ENCODE measurements around the gene COL6A2. TPM values are rescaled to one million over a fixed set of nuclear protein-coding genes. Genes with fewer than 3 reads are reported as not detected.
"Not testable (repeated sequence)": the region's sequence is repeated elsewhere in the genome, so short reads cannot be mapped to it uniquely, and the experiment has no call there.

COL6A2 gene
- total RNA-seq, 1 experiment from 2014 or later: 111 TPM

DNA sequence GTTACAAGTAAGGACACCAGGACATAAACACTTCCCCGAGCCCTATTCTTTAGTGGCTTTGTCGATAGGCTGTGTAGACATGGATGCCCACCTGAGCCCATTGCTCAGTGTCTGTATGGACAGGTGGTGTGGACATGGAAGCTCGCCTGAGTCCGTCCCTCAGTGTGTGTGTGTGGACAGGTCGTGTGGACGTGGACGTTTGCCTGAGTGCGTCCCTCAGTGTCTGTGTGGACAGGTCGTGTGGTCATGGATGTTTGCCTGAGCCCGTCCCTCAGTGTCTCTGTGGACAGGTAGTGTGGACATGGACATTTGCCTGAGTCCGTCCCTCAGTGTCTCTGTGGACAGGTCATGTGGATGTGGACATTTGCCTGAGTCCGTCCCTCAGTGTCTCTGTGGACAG lies 38.7 kb upstream of the COL6A2 start:
- Mint-ChIP-seq H3K27me3 (ENCODE audit: low read depth) (peaks cover 15% of the 10 kb centered on the region), H3K4me1 (peaks cover 3% of the 10 kb centered on the region), H3K4me3 (no peak overlapping the region), H3K9me3 (peaks cover 53% of the 10 kb centered on the region), H3K27ac (no peak overlapping the region), H3K36me3 (peaks cover 43% of the 10 kb centered on the region)
- CTCF ChIA-PET: no interaction called here
- POLR2A ChIA-PET: no interaction called here
- ATAC-seq: no peak
- TF ChIP-seq RELA (CRISPR knock-in tag; IDR thresholded peaks at IDR 0.05; ENCODE audit: borderline replicate concordance) (no peak), ZNF396 (CRISPR knock-in tag; IDR thresholded peaks at IDR 0.05; ENCODE audit: borderline replicate concordance) (no peak), CBFB (CRISPR knock-in tag; IDR thresholded peaks at IDR 0.05; ENCODE audit: low read depth) (no peak), NFATC4 (CRISPR knock-in tag; IDR thresholded peaks at IDR 0.05) (no peak), ZNF317 (CRISPR knock-in tag; IDR thresholded peaks at IDR 0.05; ENCODE audit: borderline replicate concordance, low read depth) (no peak), ESRRA (CRISPR knock-in tag; IDR thresholded peaks at IDR 0.05; ENCODE audit: borderline replicate concordance) (no peak), NFYB (CRISPR knock-in tag; conservative IDR thresholded peaks at IDR 0.05; ENCODE audit: low read depth) (no peak)
- TF ChIP-seq, protein P1, sequence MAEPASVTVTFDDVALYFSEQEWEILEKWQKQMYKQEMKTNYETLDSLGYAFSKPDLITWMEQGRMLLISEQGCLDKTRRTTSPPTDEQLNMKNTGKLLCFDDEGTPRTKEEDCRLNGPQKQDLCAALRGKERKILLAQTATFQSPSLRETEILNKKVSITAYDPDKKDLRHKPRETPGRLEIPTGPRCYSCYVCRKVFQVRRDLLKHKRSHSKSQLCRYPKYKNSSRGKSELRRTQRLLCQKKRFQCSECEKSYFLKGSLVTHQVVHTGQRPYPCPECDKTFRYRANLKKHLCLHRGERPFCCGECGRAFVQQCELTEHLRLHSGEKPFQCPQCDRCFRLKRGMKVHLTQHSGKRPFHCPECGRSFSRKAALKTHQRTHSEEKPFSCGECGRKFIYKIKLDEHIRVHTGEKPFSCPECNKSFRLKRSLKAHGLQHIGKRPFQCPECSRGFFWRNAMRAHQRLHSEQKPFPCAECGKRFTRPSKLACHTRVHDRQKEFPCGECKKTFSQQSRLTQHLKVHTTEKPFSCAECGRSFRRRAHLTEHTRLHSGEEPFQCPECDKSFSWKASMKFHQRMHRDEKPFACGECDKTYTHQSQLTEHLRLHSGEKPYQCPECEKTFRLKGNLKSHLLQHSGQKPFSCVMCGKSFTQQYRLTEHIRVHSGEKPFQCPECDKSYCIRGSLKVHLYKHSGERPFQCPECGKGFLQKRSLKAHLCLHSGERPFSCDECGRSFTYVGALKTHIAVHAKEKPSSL (CRISPR knock-in tag; conservative IDR thresholded peaks at IDR 0.05): no peak
- TF ChIP-seq, protein P2, sequence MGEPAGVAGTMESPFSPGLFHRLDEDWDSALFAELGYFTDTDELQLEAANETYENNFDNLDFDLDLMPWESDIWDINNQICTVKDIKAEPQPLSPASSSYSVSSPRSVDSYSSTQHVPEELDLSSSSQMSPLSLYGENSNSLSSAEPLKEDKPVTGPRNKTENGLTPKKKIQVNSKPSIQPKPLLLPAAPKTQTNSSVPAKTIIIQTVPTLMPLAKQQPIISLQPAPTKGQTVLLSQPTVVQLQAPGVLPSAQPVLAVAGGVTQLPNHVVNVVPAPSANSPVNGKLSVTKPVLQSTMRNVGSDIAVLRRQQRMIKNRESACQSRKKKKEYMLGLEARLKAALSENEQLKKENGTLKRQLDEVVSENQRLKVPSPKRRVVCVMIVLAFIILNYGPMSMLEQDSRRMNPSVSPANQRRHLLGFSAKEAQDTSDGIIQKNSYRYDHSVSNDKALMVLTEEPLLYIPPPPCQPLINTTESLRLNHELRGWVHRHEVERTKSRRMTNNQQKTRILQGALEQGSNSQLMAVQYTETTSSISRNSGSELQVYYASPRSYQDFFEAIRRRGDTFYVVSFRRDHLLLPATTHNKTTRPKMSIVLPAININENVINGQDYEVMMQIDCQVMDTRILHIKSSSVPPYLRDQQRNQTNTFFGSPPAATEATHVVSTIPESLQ (CRISPR knock-in tag; IDR thresholded peaks at IDR 0.05): no peak
- TF ChIP-seq, protein P3, sequence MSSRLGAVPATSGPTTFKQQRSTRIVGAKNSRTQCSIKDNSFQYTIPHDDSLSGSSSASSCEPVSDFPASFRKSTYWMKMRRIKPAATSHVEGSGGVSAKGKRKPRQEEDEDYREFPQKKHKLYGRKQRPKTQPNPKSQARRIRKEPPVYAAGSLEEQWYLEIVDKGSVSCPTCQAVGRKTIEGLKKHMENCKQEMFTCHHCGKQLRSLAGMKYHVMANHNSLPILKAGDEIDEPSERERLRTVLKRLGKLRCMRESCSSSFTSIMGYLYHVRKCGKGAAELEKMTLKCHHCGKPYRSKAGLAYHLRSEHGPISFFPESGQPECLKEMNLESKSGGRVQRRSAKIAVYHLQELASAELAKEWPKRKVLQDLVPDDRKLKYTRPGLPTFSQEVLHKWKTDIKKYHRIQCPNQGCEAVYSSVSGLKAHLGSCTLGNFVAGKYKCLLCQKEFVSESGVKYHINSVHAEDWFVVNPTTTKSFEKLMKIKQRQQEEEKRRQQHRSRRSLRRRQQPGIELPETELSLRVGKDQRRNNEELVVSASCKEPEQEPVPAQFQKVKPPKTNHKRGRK (CRISPR knock-in tag; IDR thresholded peaks at IDR 0.05; ENCODE audit: borderline replicate concordance): no peak
- TF ChIP-seq, protein P4, sequence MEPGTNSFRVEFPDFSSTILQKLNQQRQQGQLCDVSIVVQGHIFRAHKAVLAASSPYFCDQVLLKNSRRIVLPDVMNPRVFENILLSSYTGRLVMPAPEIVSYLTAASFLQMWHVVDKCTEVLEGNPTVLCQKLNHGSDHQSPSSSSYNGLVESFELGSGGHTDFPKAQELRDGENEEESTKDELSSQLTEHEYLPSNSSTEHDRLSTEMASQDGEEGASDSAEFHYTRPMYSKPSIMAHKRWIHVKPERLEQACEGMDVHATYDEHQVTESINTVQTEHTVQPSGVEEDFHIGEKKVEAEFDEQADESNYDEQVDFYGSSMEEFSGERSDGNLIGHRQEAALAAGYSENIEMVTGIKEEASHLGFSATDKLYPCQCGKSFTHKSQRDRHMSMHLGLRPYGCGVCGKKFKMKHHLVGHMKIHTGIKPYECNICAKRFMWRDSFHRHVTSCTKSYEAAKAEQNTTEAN (CRISPR knock-in tag; IDR thresholded peaks at IDR 0.05): no peak
- DNase-seq (ENCODE audit: low spot score): no peak

DNA sequence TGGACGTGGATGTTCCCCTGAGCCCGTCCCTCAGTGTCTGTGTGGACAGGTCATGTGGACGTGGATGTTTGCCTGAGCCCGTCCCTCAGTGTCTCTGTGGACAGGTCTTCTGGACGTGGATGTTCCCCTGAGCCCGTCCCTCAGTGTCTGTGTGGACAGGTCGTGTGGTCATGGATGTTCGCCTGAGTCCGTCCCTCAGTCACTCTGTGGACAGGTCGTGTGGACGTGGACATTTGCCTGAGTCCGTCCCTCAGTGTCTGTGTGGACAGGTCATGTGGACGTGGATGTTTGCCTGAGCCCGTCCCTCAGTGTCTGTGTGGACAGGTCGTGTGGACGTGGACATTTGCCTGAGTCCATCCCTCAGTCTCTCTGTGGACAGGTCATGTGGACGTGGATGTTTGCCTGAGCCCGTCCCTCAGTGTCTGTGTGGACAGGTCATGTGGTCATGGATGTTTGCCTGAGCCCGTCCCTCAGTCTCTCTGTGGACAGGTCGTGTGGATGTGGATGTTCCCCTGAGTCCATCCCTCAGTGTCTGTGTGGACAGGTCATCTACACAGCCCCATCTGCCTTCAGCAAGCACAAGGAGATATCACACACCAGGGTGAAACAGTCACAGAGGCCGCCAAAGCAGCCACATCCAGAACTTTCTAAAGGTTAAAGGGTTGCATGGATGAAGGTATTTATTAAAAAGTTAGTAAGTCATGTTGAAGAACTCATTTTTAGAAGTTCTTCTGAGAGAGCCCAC lies 38.0 kb upstream of the COL6A2 start:
- H3K4me1 Mint-ChIP-seq; POLR2A ChIA-PET; ATAC-seq; CTCF ChIA-PET; H3K4me3 Mint-ChIP-seq; DNase-seq (ENCODE audit: low spot score); H3K27ac Mint-ChIP-seq: not testable (repeated sequence)
- peaks cover 53% of the 10 kb centered on the region for H3K9me3 Mint-ChIP-seq
- H3K36me3 Mint-ChIP-seq: peaks cover 43% of the 10 kb centered on the region
- peaks cover 15% of the 10 kb centered on the region for H3K27me3 Mint-ChIP-seq (ENCODE audit: low read depth)

DNA sequence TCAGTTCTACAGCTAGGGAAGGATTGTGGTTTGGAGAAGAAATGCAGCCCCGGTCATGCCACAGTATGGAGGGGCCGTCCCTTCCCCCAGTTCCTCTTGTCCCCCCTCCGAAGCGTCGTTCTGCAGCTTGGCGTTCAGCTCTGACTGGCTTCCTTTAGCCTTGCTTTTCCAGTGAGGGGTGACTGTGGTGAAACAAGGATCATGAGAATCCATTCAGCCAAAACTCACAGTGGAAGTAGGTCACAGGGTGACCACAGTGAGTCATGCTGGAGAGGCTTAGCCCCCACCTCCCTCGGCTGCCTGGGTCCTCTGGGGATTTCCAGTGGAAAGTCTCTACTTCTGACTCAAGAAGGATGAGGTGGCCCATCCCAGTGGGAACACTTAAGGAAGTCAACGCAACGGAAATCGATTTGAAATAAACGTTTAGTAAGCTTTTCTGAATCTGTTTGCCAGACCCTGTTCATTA lies 37.3 kb upstream of the COL6A2 start:
- H3K36me3 Mint-ChIP-seq: peaks cover 43% of the 10 kb centered on the region
- H3K4me3 Mint-ChIP-seq: no peak overlapping the region
- H3K27me3 Mint-ChIP-seq (ENCODE audit: low read depth): peaks cover 15% of the 10 kb centered on the region
- ATAC-seq: no peak
- POLR2A ChIA-PET: no interaction called here
- CTCF ChIA-PET: no interaction called here
- peaks cover 53% of the 10 kb centered on the region for H3K9me3 Mint-ChIP-seq
- no peak for DNase-seq (ENCODE audit: low spot score)
- peaks cover 6% of the 10 kb centered on the region for H3K4me1 Mint-ChIP-seq
- TF ChIP-seq, protein P5, sequence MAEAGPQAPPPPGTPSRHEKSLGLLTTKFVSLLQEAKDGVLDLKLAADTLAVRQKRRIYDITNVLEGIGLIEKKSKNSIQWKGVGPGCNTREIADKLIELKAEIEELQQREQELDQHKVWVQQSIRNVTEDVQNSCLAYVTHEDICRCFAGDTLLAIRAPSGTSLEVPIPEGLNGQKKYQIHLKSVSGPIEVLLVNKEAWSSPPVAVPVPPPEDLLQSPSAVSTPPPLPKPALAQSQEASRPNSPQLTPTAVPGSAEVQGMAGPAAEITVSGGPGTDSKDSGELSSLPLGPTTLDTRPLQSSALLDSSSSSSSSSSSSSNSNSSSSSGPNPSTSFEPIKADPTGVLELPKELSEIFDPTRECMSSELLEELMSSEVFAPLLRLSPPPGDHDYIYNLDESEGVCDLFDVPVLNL (CRISPR knock-in tag; IDR thresholded peaks at IDR 0.05; ENCODE audit: borderline replicate concordance, low read depth): no peak
- no peak for TF ChIP-seq SMAD4 (CRISPR knock-in tag; IDR thresholded peaks at IDR 0.05)
- no peak for TF ChIP-seq ZNF396 (CRISPR knock-in tag; IDR thresholded peaks at IDR 0.05; ENCODE audit: borderline replicate concordance)
- TF ChIP-seq MXD4 (CRISPR knock-in tag; IDR thresholded peaks at IDR 0.05; ENCODE audit: borderline replicate concordance): no peak
- TF ChIP-seq GRHL2 (CRISPR knock-in tag; IDR thresholded peaks at IDR 0.05; ENCODE audit: insufficient replicate concordance, severe bottlenecking): no peak
- TF ChIP-seq CBFB (CRISPR knock-in tag; IDR thresholded peaks at IDR 0.05; ENCODE audit: low read depth): no peak
- TF ChIP-seq RORB (CRISPR knock-in tag; IDR thresholded peaks at IDR 0.05): no peak
- no peak overlapping the region for H3K27ac Mint-ChIP-seq
